OCI-LY3 (cell line): Measurements from ENCODE around the gene ATP8A2.

Source experiments
- EZH2phosphoT487 ChIP-seq: fragments of 200-600 bp; shearing (Covaris generic); IDR thresholded peaks from 2 replicates; pipeline ENCODE4 v1.6.1; 2018; ENCODE audit warnings: antibody characterized with exemption, mixed run types, low read depth
- TF ChIP-seq, protein P1 (sequence below): fragments of 200-600, 300-600 bp; sonication (generic); IDR thresholded peaks from 2 replicates; pipeline ENCODE4 v1.5.1; 2014; ENCODE audit warnings: antibody characterized with exemption, low read length, low read depth

DNA sequence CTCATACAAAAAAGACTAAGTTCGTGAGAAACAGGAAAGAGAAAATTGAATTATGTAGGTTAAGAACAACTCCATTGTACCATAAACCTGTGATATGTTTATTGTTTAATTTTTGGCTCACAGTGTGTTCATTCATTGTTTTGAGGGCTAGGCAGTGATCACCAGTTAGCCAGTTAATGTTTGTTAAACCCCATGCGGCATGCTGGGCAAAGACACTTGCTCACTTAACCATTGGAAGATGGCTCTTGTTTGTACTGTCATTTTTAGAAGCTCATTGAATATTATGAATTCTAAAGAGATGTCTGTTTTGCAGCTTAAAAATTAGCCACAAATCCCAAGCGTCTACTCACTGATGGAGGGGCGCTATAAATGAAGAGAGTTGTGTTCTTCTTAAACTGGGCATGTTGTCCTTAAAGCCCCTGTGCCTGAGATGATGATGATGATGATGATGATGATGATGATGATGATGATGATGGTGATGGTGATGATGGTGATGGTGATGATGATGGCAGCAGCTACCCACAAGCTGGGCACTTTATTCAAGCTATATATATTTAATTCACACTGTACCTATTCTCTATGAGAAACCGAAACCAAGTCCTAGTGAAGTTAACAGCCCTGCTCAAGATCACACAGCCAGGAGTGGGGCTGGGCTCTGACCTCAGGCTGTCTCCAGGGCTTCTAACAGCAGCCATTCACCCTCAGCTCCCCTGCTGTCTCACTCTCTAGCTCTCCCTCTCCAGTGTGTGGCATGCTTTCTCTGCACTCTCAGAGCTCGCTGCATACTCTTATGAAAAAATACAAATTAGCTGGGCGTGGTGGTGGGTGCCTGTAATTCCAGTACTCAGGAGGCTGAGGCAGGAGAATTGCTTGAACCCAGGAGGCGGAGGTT lies 510.9 kb downstream of the ATP8A2 start:
- no peak for TF ChIP-seq EZH2phosphoT487
- TF ChIP-seq, protein P1, sequence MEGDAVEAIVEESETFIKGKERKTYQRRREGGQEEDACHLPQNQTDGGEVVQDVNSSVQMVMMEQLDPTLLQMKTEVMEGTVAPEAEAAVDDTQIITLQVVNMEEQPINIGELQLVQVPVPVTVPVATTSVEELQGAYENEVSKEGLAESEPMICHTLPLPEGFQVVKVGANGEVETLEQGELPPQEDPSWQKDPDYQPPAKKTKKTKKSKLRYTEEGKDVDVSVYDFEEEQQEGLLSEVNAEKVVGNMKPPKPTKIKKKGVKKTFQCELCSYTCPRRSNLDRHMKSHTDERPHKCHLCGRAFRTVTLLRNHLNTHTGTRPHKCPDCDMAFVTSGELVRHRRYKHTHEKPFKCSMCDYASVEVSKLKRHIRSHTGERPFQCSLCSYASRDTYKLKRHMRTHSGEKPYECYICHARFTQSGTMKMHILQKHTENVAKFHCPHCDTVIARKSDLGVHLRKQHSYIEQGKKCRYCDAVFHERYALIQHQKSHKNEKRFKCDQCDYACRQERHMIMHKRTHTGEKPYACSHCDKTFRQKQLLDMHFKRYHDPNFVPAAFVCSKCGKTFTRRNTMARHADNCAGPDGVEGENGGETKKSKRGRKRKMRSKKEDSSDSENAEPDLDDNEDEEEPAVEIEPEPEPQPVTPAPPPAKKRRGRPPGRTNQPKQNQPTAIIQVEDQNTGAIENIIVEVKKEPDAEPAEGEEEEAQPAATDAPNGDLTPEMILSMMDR: no peak
